Measurements from ENCODE around the gene PPP2R2C. TPM values are rescaled to one million over a fixed set of nuclear protein-coding genes. Genes with fewer than 3 reads are reported as not detected.

The PPP2R2C gene
- total and polyA plus RNA-seq, 2 experiments from 2014 or later: not detected

DNA sequence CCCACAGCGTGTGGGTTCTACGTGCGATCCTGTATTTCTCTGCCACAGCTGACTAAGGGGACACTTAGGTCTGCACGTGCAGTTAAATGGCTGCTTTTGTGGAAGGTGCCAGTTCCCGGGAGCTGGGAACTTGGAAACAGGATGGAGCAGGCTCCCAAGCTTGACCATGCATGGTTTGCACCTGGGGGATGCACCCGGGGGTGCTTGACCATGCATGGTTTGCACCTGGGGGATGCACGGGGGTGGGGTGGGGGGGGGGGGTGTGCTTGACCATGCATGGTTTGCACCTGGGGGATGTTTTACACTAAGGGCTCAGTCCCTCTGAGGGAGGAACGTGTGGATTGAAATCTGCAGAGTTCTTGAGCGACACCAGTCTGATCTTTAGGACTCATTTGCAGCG, 197.1 kb downstream of the PPP2R2C start:
- no peak for TF ChIP-seq EZH2 (IDR thresholded peaks at IDR 0.05; ENCODE audit: insufficient read depth, poor library complexity, severe bottlenecking)
- no peak for TF ChIP-seq EZH2phosphoT487 (IDR thresholded peaks at IDR 0.05; ENCODE audit: insufficient read depth, low read depth)
- Histone ChIP-seq H3K9ac (no peak overlapping the region), H3K4me3 (no peak overlapping the region), H4K20me1 (ENCODE audit: insufficient read depth) (0 out of 2 replicates have a peak, but pooled peaks cover 5% of the 10 kb centered on the region), H2AFZ (no peak overlapping the region), H3K27me3 (replicated peaks; ENCODE audit: insufficient read depth) (no peaks in the 10 kb centered on the region), H3K4me2 (ENCODE audit: unreplicated experiment) (no peak overlapping the region), H3K9me3 (ENCODE audit: low read depth) (no peaks in the 10 kb centered on the region), H3K36me3 (ENCODE audit: low read depth) (no peaks in the 10 kb centered on the region; the same call in 1 of the 2 replicates), H3K27ac (no peak overlapping the region), H3K79me2 (ENCODE audit: insufficient read depth) (peaks cover 3% of the 10 kb centered on the region; the same call in 1 of the 2 replicates), H3K4me1 (ENCODE audit: insufficient read depth) (peaks cover 14% of the 10 kb centered on the region), H3F3A (ENCODE audit: insufficient read depth) (peaks cover 14% of the 10 kb centered on the region), H3K9me2 (ENCODE audit: insufficient read depth) (no peaks in the 10 kb centered on the region)
- in situ Hi-C loops (cut with MboI): no loop called here
- WGBS, 2 experiments (ENCODE audit: low coverage in 1 of 2, low lambda C conversion rate in 2 of 2, missing lambda C conversion rate in 2 of 2): 74 to 77% methylated on average over 10 of the region's 10 CpGs
- DNase-seq: no peak

DNA sequence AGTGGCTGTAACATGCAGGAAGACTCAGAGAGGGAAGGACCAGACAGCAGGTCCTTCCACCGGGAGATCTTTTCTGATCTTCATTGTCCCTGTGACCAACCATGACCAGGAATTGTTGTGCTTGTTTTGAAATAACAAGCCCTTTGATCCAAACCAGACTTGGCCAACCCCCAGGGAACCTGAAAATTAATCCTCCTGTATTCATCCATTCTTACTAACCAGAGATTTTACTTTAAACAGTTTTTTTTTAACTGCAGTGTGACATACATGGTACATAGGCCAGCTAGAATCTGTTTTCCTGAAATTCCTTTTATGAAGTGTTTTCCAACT, 198.8 kb downstream of the PPP2R2C start:
- Histone ChIP-seq H3K4me3 (no peak overlapping the region), H3K9me2 (ENCODE audit: insufficient read depth) (no peaks in the 10 kb centered on the region), H4K20me1 (ENCODE audit: insufficient read depth) (0 out of 2 replicates have a peak, but pooled peaks cover 5% of the 10 kb centered on the region), H3F3A (ENCODE audit: insufficient read depth) (peaks cover 14% of the 10 kb centered on the region), H3K4me1 (ENCODE audit: insufficient read depth) (peaks cover 14% of the 10 kb centered on the region), H3K4me2 (ENCODE audit: unreplicated experiment) (peak overlapping the region; percentile 43), H3K9me3 (ENCODE audit: low read depth) (no peaks in the 10 kb centered on the region), H2AFZ (no peak overlapping the region), H3K27ac (peak overlapping the region; percentile 14; the same call in 1 of the 2 replicates), H3K9ac (no peak overlapping the region), H3K79me2 (ENCODE audit: insufficient read depth) (peaks cover 3% of the 10 kb centered on the region; the same call in 1 of the 2 replicates), H3K36me3 (ENCODE audit: low read depth) (no peaks in the 10 kb centered on the region), H3K27me3 (replicated peaks; ENCODE audit: insufficient read depth) (no peaks in the 10 kb centered on the region)
- in situ Hi-C loops (cut with MboI): no loop called here
- DNase-seq: no peak
- TF ChIP-seq EZH2phosphoT487 (IDR thresholded peaks at IDR 0.05; ENCODE audit: insufficient read depth, low read depth) (no peak), EZH2 (IDR thresholded peaks at IDR 0.05; ENCODE audit: insufficient read depth, poor library complexity, severe bottlenecking) (no peak)
- WGBS, 2 experiments (ENCODE audit: low coverage in 1 of 2, low lambda C conversion rate in 2 of 2, missing lambda C conversion rate in 2 of 2): 30 to 65% methylated on average over 1 of the region's 1 CpG

DNA sequence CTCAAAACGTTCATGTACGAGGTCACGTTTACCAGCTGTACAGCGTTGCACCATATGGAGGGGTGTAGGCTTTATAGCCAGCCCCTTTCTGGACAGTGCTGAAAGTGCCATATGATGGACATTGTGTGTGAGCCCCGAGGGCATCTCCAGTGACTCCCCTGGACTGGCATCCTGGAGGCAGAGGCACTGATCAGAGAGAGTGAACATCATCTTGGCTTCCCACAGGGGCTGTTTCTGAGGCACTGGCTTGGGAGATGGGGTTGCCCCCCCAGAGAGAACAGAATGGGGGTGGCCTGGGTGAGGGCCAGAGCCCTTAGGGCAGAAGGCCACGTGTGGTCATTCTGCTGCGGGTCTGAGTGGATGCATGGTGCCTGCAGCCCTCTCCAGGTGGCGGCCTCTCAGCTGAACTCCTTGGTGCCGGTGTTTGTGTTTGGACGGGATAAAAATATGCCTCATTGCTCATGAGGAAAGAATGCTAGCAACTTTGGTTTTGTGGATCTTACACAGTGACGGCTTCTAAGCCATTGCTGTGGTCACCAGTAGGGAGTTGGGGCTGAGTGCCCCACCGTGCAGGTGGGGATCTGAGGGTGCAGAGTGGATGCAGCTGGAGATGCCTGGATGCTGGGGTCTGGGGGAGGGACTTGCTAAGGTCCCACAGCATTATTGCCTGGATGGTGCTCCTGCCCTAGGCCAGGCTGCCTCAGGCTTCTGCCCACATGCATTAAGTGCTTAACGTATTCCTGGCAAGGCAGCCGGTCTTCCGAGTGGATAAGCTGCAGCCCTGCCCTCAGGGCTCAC, 199.4 kb downstream of the PPP2R2C start:
- H3K9me2 ChIP-seq (ENCODE audit: insufficient read depth): no peaks in the 10 kb centered on the region
- WGBS, 2 experiments (ENCODE audit: low coverage in 1 of 2, low lambda C conversion rate in 2 of 2, missing lambda C conversion rate in 2 of 2): 44 to 45% methylated on average over 15 of the region's 15 CpGs
- in situ Hi-C loops (cut with MboI): no loop called here
- no peaks in the 10 kb centered on the region for H3K9me3 ChIP-seq (ENCODE audit: low read depth)
- H3F3A ChIP-seq (ENCODE audit: insufficient read depth): peaks cover 14% of the 10 kb centered on the region
- H3K36me3 ChIP-seq (ENCODE audit: low read depth): no peaks in the 10 kb centered on the region
- peaks cover 3% of the 10 kb centered on the region; the same call in 1 of the 2 replicates for H3K79me2 ChIP-seq (ENCODE audit: insufficient read depth)
- H4K20me1 ChIP-seq (ENCODE audit: insufficient read depth): 0 out of 2 replicates have a peak, but pooled peaks cover 5% of the 10 kb centered on the region
- H3K4me3 ChIP-seq: no peak overlapping the region
- peak overlapping the region; percentile 43 for H3K4me2 ChIP-seq (ENCODE audit: unreplicated experiment)
- peak; percentile 82 for DNase-seq
- peaks cover 14% of the 10 kb centered on the region for H3K4me1 ChIP-seq (ENCODE audit: insufficient read depth)
- no peaks in the 10 kb centered on the region for H3K27me3 ChIP-seq (replicated peaks; ENCODE audit: insufficient read depth)
- no peak overlapping the region for H2AFZ ChIP-seq
- TF ChIP-seq EZH2 (IDR thresholded peaks at IDR 0.05; ENCODE audit: insufficient read depth, poor library complexity, severe bottlenecking) (no peak), EZH2phosphoT487 (IDR thresholded peaks at IDR 0.05; ENCODE audit: insufficient read depth, low read depth) (no peak)
- H3K27ac ChIP-seq: peak overlapping the region; percentile 39
- H3K9ac ChIP-seq: no peak overlapping the region

DNA sequence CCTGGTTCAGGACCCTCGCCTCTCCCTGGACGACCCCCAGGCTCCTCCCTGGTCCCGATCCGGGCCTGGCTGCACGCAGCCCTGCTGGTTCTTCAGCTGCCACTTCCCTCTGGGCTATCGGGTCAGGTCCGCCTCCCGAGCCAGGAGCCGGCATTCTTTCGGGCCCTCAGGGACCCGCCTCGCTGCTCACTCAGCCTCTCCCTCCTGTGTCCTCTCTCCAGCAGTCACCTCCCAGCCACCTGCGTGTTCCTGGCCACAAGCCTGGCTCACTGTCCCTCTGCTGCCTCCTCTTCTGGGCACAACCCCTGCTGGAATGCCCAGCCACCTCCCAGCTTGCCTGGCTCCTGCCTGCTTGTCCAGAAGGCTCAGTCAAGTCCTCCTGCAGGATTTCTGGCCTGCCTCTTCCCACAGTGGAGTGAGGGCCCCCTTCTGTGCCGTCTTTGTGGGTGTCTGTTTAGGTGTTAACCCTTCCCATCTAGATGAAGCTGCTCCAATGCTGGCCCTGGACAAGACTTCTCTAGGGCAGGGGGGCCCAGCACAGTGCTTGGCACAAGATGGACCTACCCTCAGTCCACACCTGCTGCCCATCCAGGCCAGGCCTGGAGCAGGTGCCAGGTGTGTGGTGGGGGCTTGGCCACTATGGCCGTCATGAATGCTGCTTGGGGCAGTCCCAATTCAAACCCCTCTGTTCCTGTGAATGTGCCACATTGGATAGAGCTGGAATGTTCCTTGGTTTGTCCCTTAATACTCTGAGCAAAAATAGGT, 200.5 kb downstream of the PPP2R2C start:
- DNase-seq: no peak
- H3K36me3 ChIP-seq (ENCODE audit: low read depth): no peaks in the 10 kb centered on the region
- peaks cover 5% of the 10 kb centered on the region; the same call in 1 of the 2 replicates for H3K27me3 ChIP-seq (replicated peaks; ENCODE audit: insufficient read depth)
- no peak overlapping the region for H3K4me3 ChIP-seq
- H3K9me3 ChIP-seq (ENCODE audit: low read depth): no peaks in the 10 kb centered on the region
- in situ Hi-C loops (cut with MboI): no loop called here
- H3K9ac ChIP-seq: no peak overlapping the region
- H3F3A ChIP-seq (ENCODE audit: insufficient read depth): peaks cover 14% of the 10 kb centered on the region
- H3K79me2 ChIP-seq (ENCODE audit: insufficient read depth): peaks cover 3% of the 10 kb centered on the region; the same call in 1 of the 2 replicates
- no peaks in the 10 kb centered on the region for H3K9me2 ChIP-seq (ENCODE audit: insufficient read depth)
- TF ChIP-seq EZH2phosphoT487 (IDR thresholded peaks at IDR 0.05; ENCODE audit: insufficient read depth, low read depth) (no peak), EZH2 (IDR thresholded peaks at IDR 0.05; ENCODE audit: insufficient read depth, poor library complexity, severe bottlenecking) (no peak)
- no peak overlapping the region for H3K27ac ChIP-seq
- WGBS, 2 experiments (ENCODE audit: low coverage in 1 of 2, low lambda C conversion rate in 2 of 2, missing lambda C conversion rate in 2 of 2): 70 to 77% methylated on average over 15 of the region's 15 CpGs
- peaks cover 14% of the 10 kb centered on the region for H3K4me1 ChIP-seq (ENCODE audit: insufficient read depth)
- H3K4me2 ChIP-seq (ENCODE audit: unreplicated experiment): no peak overlapping the region
- H2AFZ ChIP-seq: no peak overlapping the region
- 0 out of 2 replicates have a peak, but pooled peaks cover 5% of the 10 kb centered on the region for H4K20me1 ChIP-seq (ENCODE audit: insufficient read depth)
